Sciatic nerve (tissue), 2 donors: ENCODE results near the gene FARP1. TPM values are rescaled to one million over a fixed set of nuclear protein-coding genes. Genes with fewer than 3 reads are reported as not detected.

Experiments used
- ATAC-seq: fragments of 200-7000 bp; cut with Tn5 transposase; one replicate; pipeline ENCODE4 v1.9.1; 2020; ENCODE audit warnings: mild to moderate bottlenecking, moderate library complexity
- DNase-seq: peaks from one replicate; pipeline ENCODE4 v3.0.0-alpha.2; 2020; ENCODE audit warnings: low spot score
- intact Hi-C: fragments of 100-400 bp; cut with DNase I; formaldehyde crosslinking; loops from one replicate; pipeline ENCODE4 v1.14.2; 2022
- total RNA-seq: library from RNA; stranded (reverse); fragmentation: NEBNext Ultra II Directional; extraction: Animal tissue kit (Norgen Biotek cat#: 25700); gene quantifications from one replicate; pipeline ENCODE4 v1.2.1, GENCODE V29; 2021
- donor health status: DM: no; HTN: no; CAD: no.
- donor health status: DM: no; HTN: no; CAD: no.

FARP1 gene
- total RNA-seq, 1 donor from 2014 or later: 35.4 TPM

DNA sequence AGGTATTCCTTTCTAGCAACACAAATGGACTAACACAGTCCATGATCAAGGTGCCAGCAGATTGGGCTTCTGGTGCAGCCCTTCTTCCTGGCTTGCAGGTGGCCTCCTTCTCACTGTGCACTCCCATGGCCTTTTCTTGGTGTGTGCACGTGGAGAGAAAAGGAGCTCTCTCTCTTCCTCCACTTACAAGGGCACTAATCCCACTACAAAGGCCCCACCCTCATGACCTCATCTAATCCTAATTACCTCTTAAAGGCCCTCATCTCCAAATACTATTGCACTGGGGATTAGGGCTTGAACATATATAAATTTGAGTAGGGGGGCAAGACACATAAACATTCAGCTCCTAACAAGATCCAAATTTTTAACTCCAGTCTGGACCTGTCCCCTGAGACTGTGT lies 19.7 kb upstream of the FARP1 start:
- intact Hi-C loops: no loop called here
- no peak for ATAC-seq
- no peak for DNase-seq

DNA sequence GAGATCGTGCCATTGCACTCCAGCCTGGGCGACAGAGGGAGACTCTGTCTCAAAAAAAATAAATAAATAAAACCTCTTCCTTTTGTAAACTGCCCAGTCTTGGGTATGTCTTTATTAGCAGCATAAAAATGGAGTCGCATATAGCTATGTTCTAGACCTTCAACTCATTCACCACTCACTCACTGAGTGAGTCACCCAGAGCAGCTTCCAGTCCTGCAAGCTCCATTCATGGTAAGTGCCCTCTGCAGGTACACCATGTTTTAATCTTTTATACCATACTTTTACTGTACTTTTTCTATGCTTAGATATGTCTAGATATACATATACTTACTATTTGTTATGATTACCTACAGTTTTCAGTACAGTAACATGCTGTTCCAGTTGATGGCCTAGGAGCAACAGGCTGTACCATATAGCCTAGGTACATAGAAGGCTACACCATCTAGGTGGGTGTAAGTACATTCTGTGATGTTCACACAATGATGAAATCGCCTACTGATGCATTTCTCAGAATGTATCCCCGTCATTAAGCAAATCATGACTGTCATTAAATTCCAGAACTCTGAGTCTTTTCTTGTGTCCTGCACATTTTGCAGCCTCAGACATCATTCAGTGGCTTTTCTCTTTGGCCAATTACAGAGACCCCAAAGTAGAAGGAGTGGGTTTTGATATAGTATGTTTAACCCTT lies 13.7 kb upstream of the FARP1 start:
- ATAC-seq: no peak
- intact Hi-C loops: no loop called here
- no peak for DNase-seq

DNA sequence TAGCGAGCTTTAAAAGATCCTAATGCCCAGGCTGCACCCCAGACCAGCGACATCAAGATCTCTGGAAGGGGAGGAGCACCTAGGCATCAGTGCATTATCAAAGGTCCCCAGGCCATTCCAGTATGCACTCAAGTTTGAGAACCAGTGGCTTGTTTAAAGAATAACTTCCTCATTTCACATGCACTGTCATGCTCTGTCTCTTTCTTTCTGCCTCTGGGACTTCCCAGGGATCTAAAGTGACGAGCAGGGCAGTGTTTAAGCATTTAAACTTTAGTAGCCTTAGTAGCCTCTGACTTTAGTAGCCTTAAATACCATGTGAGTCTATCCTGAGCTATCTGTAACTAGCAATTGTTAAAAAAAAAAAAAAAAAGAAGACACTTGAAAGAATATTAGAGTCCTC lies 8.9 kb upstream of the FARP1 start:
- intact Hi-C loops: no loop called here
- ATAC-seq: no peak
- no peak for DNase-seq

DNA sequence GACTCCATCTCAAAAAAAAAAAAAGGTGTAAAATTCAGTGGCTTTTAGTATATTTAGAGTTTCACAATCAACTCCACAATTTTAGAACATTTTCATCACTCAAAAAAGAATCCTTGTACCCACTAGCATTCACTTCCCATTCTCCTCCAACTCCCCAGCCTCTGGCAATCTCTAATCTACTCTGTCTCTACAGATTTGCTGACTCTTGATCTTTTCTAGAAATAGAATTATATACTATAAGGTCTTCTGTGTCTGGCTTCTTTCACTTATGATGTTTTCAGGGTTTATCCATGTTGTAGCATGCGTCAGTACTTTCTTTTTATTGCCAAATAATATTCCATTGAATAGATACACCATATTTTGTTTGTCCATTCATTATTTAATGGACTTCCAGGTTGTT lies 8.0 kb upstream of the FARP1 start:
- intact Hi-C loops: no loop called here
- DNase-seq (no peak), ATAC-seq (no peak)

DNA sequence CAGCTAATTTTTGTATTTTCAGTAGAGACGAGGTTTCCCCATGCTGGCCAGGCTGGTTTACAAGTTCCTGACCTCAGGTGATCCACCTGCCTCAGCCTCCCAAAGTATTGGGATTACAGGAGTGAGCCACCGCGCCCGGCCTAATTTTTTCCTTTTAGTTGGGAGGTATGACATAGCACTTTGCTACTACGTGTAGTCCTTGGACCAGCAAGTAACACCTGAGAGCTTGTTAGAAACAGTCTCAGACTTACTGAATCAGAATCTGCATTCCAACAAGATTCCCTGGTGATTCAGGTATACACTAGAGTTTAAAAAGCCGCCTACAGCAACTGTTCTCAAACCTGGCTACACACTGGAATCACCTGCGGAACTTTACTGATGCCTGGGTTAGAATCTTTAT lies 1.8 kb upstream of the FARP1 start:
- no peak for ATAC-seq
- intact Hi-C loops: no loop called here
- no peak for DNase-seq

DNA sequence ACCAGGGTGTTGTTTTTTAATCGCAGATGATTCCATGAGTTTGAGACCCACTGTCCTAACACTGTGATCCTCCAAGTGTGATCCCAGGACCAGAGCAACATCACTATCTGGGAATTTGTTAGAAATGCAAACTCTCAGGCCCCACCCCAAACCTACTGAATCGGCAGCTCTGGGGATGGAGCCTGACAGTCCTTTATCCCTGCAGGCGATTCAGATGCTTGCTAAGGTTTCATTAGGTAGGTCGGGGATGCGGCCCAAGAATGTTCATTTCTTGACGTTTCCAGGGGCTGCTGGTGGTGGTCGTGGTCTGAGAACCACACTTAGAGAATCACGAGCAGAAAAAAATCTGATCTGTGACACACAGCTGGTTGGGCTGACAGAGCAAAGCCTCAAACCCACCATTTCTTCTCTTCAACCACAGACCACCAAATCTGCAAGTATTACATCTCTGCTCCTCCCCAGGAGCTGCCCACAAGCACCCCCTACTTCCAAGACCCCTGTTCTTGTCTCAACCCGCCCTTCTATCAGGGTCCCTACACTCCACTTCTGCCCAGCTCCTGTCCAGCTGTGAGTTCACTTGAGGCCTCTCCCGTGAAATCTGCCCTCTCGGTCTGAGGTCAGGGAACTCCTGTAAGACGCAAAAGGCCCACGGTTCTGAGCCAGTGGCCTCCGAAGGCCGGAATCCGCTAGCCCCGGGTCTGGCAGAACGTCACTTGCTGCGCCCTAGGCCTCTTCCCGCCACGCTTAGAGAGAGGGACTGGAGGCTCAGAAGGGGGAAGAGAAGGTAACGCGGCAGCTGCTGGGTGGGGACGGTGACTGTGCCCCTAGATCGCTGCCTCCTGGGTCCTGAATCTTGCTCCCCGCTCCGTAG lies 1.1 kb upstream of the FARP1 start:
- peak; percentile 65 for DNase-seq
- ATAC-seq: peak; percentile 40
- intact Hi-C loops: no loop called here

DNA sequence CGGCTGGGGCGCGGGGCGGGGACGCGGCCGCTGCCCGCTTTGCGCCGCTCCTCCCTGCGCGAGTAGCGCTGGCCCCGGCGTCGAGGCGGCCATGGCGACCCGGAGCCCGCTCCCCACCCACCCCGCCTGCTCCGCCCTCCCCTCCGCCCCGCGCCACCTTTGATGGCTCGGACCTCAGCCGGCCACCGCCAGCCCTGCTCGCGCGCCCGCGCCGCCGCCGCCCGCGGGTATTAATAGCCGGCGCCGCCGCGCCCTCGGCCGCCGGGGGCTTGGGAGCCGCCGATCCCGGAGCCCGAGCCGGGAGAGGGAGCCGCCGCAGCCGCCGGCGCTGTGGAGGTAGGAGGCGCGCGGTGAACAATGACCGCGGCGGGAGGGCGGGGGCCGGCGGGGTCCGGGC lies 261 bp downstream of the FARP1 start:
- DNase-seq (no peak), ATAC-seq (peak; percentile 3)
- intact Hi-C loops: no loop called here

DNA sequence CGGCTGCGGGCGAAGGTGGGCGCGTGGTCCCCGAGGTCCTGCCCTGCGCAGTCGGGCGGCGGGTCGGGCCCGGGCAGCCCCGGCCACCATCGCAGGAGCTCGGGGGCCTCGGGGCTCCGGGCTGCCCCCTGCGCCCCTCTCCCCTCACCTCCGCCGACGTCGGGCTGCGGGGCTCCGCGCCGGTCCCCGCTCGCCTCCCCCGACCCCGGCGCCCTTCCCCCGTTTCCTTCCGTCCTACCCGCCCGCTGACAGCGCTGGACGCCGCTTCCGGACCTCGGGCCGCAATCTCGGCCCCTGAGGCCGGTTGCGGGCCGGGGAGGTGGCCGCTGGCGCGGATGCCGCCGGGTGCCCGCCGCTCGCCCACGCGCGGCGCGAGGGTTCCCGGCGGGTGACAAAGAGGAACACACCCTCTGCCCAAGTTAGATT lies 720 bp downstream of the FARP1 start:
- DNase-seq: no peak
- intact Hi-C loops: no loop called here
- no peak for ATAC-seq

DNA sequence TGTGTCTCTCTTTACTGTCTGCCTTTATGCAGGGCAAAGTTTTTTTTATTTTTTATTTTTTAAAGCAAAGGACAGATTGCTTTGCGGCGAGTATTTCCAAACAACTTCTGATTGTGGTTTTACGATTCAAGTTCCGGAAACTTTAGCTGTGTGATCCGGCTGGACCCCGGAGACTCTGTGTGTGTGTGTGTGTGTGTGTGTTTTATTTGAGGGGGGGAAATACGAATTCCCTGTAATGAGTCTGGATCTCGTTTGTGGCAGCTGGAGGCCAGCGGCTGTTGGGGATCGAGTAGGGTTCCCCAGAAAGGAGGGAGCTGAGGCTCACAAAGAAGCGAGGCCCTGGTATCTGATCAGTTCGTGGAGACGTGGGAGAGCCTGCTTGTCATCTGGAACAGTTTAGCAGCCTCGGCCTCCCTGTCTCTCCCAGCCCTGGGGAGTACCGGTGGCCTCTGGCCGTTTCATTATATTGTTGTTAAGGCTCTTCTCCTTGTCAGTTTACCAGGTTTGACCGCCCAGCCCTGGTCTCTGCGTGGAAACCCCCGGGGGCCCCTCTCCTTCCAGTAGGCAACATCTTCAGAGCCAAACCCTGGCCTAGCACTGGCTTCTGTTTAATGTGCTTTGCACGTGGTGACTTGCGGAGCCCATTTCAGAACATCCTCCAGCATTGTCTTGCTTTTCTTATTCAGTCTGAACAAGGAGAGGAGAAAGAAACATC lies 1.3 kb downstream of the FARP1 start:
- ATAC-seq (peak; percentile 53), DNase-seq (peak; percentile 61)
- intact Hi-C loops: no loop called here

DNA sequence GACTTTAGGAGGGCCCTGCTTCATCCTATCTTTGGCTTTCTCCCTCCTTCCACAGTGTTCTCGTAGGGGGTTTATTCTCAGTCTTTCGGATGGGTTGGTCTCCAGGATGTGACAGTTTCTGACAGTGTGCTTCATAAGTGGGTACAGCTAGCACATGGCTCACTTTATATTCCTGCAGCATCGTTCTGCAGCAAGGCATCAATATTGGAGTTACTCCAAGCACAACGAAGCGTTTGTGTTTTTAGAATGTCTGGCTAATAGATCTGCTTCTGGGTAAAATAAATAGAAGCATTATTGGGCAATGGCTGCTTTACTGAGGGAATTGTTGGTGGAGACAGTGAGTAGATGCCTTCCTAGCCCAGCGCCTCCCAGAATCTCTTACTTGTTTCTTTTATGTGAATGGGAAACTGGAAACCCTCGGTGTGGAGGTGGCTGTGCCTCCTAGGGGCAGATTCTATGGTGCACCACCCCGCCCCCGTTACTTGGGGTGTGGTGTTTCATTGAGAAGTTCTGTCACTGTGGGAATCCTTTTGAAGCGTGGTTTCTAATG lies 2.0 kb downstream of the FARP1 start:
- ATAC-seq: no peak
- DNase-seq: no peak
- intact Hi-C loops: no loop called here

DNA sequence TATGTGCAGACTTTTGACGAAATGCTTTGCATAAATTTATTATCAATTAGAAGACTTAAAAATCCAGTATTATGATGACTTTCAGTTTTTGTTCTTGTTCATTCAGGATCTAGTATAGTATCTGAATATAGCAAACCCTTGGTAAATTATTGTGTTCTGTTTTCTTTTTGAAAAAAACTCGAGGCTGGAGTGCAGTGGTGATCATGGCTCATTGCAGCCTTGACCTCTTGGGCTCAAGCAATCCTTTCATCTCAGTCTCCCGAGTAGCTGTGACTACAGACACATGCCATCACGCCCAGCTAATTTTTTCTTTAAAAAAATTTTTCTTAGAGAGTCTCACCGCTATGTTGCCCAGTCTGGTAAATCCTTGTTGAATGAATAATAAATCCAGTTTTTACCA lies 4.6 kb downstream of the FARP1 start:
- intact Hi-C loops: no loop called here
- ATAC-seq: no peak

DNA sequence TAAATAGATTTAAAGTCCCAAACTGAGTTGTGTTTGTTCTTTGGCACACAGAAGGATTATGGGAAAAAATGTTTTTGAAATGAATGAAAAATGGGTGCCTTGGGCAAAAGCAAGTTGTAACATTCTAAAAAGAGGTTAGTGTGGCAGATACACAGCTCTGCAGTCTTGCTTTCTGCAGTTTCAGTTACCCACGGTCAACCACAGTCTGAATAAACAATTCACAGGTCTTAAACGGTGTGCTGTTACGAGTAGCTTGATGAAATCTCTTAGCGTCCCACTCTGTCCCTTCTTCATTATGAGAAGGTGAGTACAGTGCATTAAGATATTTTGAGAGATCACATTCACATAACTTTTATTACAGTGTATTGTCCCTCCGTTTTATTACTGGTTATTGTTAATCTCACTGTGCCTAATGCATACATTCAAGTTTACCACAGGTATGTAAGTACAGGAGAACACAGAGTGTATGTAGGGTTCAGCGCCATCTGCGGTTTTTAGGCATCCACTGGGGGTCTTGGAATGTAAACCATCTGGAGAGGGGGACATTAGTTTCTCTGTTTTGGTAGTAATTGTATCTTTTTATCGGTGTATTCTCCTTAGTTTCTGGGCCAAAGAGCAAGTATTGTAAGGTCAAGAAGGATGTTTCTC lies 8.1 kb downstream of the FARP1 start:
- intact Hi-C loops: no loop called here
- DNase-seq (no peak), ATAC-seq (no peak)

More for the DNA sequence above, 4.6 kb downstream of the FARP1 start:
- no peak for DNase-seq

DNA sequence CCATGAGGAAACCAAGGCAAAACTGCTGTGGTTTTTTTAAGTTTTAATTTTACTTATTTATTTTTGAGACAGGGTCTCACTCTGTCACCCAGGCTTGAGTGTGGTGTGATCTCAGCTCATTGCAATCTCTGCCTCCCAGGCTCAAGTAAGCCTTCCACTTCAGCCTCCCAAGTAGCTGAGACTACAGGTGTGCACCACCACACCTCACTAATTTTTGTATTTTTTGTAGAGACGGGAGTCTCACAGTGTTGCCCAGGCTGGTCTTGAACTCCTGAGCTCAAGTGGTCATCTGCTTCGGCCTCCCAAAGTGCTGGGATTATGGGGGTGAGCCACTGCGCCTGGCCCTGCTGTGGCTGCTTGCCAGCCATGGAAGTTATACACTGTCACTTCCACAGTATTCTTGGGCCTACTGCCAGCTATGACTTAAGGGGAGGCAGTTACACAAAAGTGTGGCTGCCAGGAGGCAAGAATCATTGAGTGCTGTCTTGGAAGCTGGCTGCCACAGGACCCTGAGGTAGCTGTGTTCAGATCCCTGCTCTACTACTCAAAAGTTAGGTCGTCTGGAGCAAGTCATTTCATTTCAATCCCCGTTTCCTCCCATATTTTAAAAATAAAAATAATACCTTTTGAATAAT lies 12.7 kb downstream of the FARP1 start:
- intact Hi-C loops: no loop called here
- no peak for DNase-seq
- no peak for ATAC-seq

DNA sequence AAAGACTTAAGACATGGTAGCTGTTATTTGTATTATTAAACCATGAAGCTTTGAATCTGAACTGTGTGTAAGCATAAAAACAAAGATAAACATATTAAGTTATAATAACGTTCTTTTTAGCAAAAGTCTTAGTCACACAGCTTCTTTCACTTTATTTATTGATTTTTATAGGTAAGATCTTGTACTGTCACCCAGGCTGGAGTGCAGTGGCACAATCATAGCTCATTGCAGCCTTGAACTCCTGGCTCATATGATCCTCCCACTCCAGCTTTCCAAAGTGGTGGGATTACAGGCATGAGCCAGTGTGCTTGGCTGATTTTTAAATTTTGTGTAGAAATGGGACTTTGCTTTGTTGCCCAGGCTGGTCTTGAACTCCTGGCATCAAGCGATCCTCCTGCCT lies 13.4 kb downstream of the FARP1 start:
- intact Hi-C loops: no loop called here
- ATAC-seq (no peak), DNase-seq (no peak)

DNA sequence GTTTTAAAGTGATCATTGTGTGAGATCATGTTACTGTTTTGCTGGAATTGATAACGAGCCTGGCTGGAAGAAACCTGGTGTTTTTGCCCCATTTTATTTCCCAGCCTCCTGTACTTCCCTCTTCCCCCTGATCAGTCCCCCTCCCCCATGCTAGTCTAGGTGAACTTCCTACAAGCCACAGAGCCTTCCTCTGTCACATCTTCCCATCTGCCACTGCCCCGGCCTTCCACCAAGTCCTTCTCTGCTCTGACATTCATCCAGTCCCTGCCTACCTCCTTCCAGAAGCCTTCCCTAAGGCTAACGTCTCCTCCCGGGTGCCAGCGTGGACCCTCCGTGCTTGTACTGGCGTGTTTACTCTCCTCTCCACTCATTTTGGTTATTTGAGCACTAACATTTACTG lies 14.3 kb downstream of the FARP1 start:
- DNase-seq: no peak
- intact Hi-C loops: no loop called here
- ATAC-seq: no peak

DNA sequence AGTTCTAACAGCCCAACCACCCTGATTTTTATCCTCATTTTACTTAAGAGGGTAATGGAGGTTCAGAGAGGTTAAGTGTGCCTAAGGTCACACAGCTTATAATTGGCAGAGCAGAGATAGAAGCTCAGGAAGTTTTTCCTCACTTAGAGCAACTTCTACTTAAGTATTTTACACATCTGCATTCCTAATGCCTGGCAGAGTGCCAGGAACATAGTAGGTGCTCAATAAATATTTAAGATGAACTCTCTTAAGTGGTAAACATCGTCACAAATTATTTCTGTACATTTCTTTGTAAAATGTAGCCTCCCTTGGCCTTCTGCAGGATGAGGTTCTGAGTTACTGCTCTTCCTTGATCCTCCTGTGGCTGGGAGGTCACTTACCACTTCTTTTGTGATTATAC lies 14.7 kb downstream of the FARP1 start:
- intact Hi-C loops: no loop called here

DNA sequence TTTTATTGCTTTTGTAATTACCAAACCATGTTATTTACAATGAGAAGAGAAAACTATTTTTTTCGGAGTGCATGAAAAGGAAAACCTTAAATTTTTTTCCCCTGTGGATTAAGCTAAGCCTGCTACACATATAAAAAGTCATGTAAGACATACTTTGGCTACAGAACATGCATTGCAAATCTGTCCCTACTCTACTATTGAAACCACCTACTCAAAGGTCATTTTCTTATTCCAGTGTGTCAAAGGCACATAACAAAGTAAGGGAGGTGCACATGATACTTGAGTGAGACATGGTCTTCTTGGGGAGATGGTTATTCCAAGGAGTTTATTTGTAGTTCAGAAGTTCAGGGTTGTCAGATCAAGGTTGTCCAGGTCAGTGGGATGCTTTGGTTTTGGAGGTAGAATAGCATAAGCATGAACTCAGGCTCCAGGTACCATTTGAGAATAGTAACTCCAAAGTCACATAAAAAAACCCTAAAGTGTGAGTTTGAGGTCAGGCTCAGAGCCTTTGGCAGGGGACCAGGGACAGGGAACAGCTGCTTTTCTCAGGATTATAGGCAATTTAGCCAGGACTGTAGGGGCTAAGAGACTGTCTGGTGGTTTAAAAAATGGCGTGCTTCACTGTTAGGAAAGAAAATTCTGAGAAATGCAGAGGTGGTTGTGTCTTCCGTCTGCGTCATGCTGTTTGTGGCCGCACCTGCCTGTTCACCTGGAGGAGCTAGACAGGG lies 15.4 kb downstream of the FARP1 start:
- intact Hi-C loops: no loop called here
- DNase-seq (no peak), ATAC-seq (no peak)

More for the DNA sequence above, 14.7 kb downstream of the FARP1 start:
- DNase-seq: no peak
- no peak for ATAC-seq

DNA sequence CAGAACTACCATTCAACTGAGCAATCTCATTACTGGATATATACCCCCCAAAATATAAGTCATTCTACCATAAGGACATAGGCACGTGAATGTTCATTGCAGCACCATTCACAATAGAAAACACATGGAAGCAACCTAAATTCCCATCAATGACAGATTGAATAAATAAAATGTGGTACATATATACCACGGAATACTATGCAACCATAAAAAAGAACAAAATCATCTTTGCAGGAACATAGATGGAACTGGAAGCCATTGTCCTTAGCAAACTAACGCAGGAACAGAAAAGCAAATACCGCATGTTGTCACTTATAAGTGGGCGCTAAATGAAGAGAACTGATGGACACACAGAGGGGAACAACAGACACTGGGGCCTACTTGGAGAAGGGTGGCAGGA lies 20.0 kb downstream of the FARP1 start:
- ATAC-seq (no peak), DNase-seq (no peak)
- intact Hi-C loops: no loop called here
